ENCODE measurements around the gene FUT8.
"Not testable (repeated sequence)": the region's sequence is repeated elsewhere in the genome, so short reads cannot be mapped to it uniquely, and the experiment has no call there.

FUT8 gene

DNA sequence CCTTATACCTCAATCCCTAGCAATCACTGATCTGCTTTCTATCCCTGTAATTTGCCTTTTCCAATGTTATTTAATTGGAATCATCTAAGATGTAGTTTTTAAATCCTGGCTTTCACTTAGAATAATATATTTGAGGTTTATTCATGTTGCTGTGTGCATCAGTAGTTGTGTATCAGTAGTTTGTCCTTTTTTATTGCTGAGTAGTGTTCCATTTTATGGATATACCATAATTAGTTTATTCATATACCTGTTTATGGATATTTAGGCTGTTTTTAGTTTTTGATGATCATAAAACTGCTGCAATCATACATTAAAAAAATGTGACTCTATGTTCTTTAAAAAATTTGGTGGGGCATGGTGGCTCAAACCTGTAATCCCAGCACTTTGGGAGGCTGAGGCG is 43.7 kb downstream of the FUT8 start:
- DNase-seq = no peak

DNA sequence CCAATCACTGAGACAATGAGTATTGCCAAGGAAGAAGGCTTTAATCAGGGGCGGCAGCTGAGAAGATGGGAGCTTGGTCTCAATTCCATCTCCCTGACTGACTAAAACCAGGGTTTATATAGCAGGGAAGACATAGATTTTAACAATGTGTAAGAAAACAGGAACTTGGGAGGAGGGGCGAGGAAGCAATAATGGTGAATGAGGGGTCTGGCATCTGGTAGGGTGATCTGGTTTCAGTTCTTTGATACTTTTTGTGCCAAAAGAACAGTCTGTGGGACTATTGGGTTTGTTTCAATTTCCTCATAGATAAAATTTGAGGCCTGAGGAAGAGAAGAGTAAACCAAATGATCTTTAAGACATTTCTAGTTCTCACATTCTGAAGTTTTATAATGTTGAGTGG is 49.2 kb downstream of the FUT8 start:
- DNase-seq = no peak

GRCh38 chr14:65462411-65462810 is 49.9 kb downstream of the FUT8 start:
- DNase-seq = no peak

DNA sequence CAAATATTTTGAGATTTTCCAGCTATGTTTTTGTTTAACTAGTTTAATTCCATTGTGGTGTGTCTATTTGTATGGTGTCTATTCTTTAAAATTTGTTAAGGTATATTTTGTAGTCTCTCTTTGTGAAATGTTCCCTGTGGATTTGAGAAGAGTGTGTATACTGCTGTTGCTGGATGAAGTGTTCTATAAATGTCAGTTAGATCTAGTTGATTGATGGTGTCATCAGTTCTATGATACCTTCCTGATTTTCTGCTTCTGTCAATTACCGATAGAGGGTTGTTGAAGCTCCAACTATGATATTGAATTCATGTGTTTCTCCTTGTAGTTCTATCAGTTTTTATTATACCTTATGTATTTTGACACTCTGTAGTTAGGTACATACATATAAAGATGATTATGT is 53.1 kb downstream of the FUT8 start:
- no peak for DNase-seq

DNA sequence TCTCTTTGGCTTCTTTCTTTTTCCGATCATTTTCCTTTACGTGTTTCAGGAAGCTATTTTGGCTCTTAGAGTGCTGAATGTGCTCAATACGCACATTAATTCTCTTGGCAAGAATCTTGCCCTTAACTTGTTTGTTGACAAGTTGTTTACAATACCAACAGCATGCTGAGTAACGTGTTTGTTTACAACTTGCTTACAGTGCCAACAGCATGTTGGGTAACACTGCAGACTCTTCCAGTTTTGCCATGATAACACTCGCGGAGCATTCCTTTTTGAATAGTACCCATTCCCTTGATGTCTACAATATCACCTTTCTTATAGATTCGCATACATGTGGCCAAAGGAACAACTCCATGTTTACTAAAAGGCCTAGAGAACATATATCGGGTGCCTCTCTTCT is 55.4 kb downstream of the FUT8 start:
- DNase-seq = not testable (repeated sequence)

GRCh38 chr14:65469903-65470302 is 57.4 kb downstream of the FUT8 start:
- DNase-seq = no peak

GRCh38 chr14:65470404-65470880 is 57.9 kb downstream of the FUT8 start:
- no peak for DNase-seq

GRCh38 chr14:65471038-65471878 is 58.7 kb downstream of the FUT8 start:
- no peak for DNase-seq

DNA sequence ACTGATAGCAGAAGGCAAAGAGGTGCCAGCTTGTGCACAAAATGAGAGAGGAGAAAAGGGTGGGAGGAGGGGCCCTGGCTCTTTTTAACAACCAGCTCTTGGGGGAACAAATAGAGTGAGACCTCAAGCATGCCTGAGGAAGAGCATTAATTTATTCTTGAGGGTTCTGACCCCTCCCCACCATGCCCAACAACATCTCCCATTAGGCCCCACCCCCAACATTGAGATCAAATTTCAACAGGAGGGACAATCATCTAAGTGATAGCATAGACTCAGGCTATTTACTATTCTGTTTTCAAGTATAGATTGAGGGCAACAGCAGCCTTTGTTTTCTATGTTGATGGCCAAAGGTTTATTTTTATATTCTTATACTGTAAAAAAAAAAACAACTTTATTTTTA is 59.7 kb downstream of the FUT8 start:
- peak; percentile 12 for DNase-seq

GRCh38 chr14:65476273-65476941 is 63.9 kb downstream of the FUT8 start:
- DNase-seq = no peak

- no peak for DNase-seq
Measured at GRCh38 chr14:65476942-65477318, 64.4 kb downstream of the FUT8 start.

- no peak for DNase-seq
Measured at GRCh38 chr14:65478017-65478416, 65.5 kb downstream of the FUT8 start.

DNA sequence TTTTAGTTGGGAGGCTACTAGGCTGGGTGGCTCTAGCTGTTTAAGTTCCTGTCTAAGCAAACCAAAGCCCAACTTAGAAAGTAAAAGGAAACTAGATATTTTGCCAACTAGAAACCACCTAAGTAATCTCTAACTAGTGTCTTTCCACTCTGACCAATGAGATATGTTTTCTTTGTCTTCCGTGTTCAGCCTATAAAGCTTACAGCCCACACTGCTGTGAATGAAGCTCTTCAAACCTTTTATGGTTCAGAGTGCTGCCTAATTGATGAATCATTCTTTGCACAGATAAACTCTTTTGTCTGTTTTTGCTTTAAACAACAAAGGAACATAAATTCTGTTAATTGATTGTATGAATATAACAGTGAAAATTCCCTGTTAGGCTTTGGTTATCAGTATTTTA is 66.1 kb downstream of the FUT8 start:
- DNase-seq = no peak

DNA sequence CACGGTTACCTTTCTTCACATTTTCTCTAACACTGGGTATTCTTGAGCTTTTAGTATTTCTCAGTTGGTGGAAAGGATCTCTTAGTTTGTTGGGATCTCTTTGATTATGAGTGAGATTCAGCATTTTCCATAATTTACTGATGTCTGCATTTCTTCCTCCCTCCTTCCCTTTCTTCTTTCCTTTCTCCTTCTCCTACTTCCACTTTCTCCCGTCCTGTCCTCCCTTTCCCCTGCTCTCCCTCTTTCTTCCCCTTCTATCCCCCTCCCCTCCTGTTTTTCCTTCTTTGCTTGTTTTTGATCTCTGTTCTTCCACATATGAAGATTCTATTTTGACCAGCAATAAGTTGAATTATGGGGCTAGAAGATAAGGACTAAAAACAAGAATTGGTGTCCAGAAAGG is 66.9 kb downstream of the FUT8 start:
- no peak for DNase-seq

DNA sequence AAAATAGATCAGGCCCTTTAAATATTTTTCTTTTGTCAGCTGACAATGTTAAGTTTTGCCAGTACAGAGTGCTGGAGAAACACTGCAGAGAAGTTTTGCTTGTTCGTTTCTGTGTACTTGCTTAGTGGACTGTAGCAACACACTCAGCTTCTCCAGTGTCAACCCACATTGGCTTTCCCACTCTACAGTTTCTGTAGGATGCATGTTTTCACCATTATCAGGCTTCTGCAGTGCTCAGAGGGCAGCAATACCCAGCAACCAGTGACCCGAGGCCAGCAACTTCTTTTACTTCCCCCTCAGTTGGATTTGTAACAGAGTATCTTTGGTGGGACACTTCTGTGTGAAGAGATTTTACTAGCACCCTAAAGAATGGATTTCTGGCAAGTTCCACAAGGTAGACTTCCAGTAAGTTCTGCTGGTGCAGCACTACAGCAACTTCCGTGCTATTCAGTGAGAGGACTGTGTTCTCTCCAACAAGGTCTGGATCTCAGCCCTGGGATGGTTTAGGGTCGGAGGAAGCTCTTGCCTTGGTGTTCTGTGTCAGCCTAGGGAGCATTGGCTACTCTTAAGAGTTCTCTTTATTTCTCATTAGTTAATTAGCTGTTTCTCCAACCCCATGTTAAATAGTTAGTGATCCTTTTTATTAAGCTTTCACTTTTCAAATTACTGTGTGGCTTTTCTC is 70.4 kb downstream of the FUT8 start:
- no peak for DNase-seq

- no peak for DNase-seq
Measured at GRCh38 chr14:65483647-65484046, 71.1 kb downstream of the FUT8 start.

DNA sequence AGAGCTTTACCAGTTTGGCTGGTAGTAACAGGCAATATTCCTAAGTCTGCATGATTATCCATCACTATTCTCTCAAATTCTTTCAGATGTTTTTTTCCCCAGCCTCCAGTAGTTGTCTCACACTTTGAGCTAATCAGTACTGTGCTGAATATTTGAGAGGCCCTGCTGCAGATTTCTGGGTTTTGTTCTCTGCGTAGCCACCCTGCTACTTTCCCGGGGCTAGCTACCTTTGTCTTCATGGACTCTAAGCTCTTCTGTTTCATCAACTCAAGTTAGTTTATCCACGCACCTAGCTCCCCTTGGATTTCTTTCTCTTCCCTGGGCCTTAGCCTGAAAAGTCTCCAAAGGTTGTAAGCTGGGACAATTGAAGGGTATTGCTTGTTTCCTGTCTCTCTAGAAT is 73.0 kb downstream of the FUT8 start:
- no peak for DNase-seq

GRCh38 chr14:65486863-65487262 is 74.3 kb downstream of the FUT8 start:
- DNase-seq = no peak

GRCh38 chr14:65487783-65488494 is 75.4 kb downstream of the FUT8 start:
- peak; percentile 75 for DNase-seq

DNA sequence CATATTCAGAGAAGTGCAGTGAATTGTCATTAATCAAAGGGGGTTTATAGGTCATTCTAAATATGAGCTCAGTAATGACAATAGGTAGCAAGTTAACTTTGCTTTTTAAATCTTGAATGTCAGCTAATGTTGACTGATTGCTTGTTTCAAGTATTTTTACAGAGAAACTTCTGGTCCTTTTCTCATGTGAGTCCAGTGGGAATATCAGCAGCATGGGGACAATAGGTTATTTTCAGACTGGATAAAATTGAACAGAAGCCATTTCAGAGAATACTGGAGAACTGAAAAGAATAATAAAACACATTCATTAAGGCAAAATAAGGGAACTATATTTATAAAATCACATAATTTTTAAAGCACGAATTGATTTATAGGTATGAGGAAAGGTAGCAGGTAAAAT is 78.7 kb downstream of the FUT8 start:
- DNase-seq = no peak

DNA sequence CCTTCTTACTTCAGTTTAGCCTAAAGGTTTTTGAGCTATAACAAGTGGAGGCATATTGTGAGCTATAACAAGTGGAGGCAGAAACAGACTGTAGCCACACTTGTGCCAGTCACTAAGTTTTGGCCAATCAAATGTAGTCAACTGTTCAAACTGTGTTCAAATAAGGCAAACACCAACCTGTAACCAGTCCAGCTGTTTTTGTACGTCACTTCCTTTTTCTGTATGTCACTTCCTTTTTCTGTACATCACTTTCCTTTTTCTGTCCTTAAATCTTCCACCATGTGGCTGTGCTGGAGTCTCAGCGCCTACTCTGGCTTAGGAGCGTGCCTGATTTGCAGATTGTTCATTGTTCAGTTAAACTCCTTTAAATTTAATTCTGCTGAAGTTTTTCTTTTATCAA is 79.7 kb downstream of the FUT8 start:
- DNase-seq = no peak

DNA sequence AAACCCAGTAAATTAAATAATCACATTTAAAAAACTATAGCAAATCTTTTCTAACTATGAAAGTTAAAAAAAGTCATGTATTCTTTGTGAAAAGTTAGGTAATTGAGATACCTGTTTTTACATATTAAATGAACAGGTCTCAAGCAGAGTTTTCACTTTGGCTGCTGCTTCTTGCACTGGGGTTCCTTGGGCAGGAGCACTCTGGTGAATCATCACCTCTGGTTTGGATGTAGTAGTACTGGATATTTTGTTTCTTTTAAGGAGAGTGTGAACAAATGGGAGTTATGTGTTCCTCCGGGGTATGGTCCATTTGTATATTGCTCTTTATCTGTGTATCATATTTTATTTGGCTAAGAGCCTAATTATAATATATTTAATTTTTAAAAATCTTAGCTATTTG is 82.7 kb downstream of the FUT8 start:
- DNase-seq = no peak
